ENCODE results near the gene PANX2. TPM values are rescaled to one million over a fixed set of nuclear protein-coding genes. Genes with fewer than 3 reads are reported as not detected.

The PANX2 gene
- total RNA-seq, 1 donor from 2014 or later = 2.5 TPM

DNA sequence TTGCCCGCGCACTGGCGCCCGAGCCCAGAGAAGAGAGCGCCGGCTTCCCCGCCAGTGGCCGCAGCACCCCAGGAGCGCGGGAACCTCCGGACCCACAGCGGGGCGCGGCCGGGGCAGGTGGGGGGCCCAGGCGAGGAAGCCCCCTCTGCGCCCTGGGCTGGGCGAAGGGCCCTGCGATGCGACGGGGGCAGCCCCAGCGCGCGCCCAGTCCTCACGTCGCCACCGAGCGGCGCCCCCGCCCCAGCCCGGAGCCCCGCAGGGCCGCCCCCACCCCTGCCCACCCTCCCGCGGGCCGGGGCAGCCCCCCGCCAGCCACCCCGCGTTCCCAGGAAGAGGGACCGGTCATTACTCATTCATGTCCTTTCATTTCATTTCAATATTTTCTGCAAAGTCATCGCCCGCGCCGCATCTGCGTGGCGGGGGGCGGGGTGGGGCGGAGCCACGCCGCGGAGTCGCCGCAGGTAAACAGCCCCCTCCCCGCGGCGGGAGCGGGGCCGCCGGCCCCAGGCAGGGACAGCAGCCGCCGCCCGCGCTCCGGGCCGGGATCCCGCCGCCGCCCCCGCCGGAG, 673 bp upstream of the PANX2 start:
- DNase-seq (peak; percentile 64), ATAC-seq (peak; percentile 25 to 28)
- TF ChIP-seq, protein P1, sequence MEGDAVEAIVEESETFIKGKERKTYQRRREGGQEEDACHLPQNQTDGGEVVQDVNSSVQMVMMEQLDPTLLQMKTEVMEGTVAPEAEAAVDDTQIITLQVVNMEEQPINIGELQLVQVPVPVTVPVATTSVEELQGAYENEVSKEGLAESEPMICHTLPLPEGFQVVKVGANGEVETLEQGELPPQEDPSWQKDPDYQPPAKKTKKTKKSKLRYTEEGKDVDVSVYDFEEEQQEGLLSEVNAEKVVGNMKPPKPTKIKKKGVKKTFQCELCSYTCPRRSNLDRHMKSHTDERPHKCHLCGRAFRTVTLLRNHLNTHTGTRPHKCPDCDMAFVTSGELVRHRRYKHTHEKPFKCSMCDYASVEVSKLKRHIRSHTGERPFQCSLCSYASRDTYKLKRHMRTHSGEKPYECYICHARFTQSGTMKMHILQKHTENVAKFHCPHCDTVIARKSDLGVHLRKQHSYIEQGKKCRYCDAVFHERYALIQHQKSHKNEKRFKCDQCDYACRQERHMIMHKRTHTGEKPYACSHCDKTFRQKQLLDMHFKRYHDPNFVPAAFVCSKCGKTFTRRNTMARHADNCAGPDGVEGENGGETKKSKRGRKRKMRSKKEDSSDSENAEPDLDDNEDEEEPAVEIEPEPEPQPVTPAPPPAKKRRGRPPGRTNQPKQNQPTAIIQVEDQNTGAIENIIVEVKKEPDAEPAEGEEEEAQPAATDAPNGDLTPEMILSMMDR (IDR thresholded peaks at IDR 0.05) = no peak
- H3K36me3 ChIP-seq = no peaks in the 10 kb centered on the region
- H3K4me1 ChIP-seq = no peaks in the 10 kb centered on the region
- no peak overlapping the region for H3K27ac ChIP-seq
- H3K27me3 ChIP-seq (ENCODE audit: low read depth) = peaks cover 25% of the 10 kb centered on the region
- H3K9me3 ChIP-seq = no peaks in the 10 kb centered on the region
- intact Hi-C loops (cut with DNase I) = no loop called here
- H3K4me3 ChIP-seq = peak overlapping the region; percentile 44

DNA sequence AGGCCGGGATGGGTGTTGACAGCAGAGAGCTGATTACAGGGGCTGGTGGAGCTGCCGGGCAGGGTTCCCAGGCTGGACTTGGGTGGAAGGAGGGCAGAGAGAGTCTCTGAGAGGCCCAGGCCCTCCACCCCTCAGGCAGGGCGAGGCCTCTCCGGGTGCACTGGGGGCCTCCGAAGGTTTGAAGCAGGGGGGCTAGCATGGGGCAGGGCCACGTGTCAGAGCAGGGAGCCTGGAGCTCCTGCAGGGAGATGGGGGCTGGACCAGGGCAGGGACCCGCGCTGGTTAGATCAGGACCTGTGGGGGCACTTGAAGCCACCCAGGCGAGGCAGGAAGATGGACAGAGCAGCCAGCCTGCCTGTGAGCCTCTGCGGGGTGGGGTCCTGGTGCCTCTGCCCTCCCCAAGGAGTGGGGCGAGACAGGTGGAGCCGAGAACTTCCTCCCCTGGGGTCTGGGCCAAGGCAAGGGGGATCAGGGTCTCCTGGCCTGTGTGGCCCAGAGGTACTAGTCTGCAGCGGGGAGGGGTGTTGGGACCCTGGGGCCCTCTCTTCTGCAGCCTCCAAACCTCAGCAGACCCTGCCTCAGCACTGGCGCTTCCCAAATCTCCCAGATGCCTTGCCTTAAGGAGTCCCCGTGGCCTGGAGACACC, 911 bp downstream of the PANX2 start:
- Histone ChIP-seq H3K27me3 (ENCODE audit: low read depth) (peaks cover 25% of the 10 kb centered on the region), H3K9me3 (no peaks in the 10 kb centered on the region), H3K27ac (no peak overlapping the region), H3K4me3 (no peak overlapping the region), H3K36me3 (no peaks in the 10 kb centered on the region), H3K4me1 (no peaks in the 10 kb centered on the region)
- TF ChIP-seq, protein P1 (IDR thresholded peaks at IDR 0.05) = no peak
- intact Hi-C loops (cut with DNase I) = no loop called here
- peak; percentile 6 to 34 for ATAC-seq
- DNase-seq = no peak

DNA sequence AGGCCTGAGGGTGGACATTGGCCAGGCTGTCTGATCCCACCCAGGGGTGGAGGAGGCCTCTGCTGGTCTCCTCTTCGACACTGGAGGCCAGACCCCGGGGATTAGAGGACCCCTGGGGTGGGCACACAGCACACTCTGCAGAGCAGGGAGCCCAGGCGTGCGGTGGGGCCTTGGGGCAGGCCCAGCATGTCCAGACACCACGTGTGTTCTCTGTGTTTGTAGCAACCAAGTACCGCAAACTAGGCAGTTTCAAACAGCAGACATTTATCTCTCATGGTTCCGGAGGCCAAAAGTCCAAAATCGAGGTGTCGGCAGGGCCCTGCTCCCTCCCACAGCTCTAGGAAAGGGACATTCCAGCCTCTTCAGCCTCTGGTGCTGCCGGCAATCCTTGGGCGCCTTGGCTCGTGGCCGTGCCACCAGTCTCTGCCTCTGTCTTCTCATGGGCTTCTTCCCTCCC, 1.5 kb downstream of the PANX2 start:
- peak in 1 of 2 donors; percentile 9 for ATAC-seq

DNA sequence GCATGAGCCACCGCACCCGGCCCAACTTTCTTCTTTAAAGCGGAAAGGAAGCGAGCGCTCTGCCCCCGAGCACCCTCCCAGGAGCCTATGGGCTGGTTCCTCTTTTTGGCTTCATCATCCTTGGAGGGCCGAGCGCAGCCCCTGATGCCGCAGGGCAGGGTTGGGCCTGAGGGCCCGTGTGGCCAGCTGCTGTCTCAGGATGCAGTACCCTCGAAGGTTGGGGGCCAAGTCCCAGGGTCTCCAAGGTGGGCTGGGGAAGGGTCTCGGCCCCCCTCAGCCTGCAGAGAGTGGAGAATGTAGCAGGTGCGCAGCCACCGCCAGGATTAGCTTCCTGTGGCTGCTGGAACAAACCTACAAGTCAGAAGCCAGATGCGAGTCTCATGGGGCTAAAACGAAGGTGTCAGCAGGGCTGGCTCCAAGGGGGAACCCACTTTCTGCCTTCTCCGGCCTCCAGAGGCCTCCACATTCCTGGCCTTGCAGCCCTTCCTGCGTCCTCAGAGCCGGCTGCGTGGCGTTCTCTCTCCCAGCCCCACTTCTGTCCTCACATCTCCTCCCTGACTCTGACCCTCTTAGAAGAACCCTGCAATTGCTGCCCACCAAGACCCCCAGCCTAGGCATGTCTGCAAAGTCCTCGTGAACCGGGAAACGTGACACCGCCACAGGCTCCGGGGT, 2.9 kb downstream of the PANX2 start:
- Histone ChIP-seq H3K4me3 (no peak overlapping the region), H3K36me3 (no peaks in the 10 kb centered on the region), H3K4me1 (no peaks in the 10 kb centered on the region), H3K27me3 (ENCODE audit: low read depth) (peaks cover 43% of the 10 kb centered on the region), H3K9me3 (no peaks in the 10 kb centered on the region), H3K27ac (no peak overlapping the region)
- DNase-seq = peak; percentile 66
- peak in 1 of 2 donors; percentile 34 for ATAC-seq
- intact Hi-C loops (cut with DNase I) = no loop called here
- TF ChIP-seq, protein P1 (IDR thresholded peaks at IDR 0.05) = no peak

More for the DNA sequence above, 1.5 kb downstream of the PANX2 start:
- Histone ChIP-seq H3K36me3 (no peaks in the 10 kb centered on the region), H3K9me3 (no peaks in the 10 kb centered on the region), H3K27me3 (ENCODE audit: low read depth) (peaks cover 30% of the 10 kb centered on the region), H3K4me1 (no peaks in the 10 kb centered on the region), H3K4me3 (no peak overlapping the region), H3K27ac (no peak overlapping the region)
- intact Hi-C loops (cut with DNase I) = no loop called here
- TF ChIP-seq, protein P1 (IDR thresholded peaks at IDR 0.05) = no peak
- DNase-seq = no peak

DNA sequence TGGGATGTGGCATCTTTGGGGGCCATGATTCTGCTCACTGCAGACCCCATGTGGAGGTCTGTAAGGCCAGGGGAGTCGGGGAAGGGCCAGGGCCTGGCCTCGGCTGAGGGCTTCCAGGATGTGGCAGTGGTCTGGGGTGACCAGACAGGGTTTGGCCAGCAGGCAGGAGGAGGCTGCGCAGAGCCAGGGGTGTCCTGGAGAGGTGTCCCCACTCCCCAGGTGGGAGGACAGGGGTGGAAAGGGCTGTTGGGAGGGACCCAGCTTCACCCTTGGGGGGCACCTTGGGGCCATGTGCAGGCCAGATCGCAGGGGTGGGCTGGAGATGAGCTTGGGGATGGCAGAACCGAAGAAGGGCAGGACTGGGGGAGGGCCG, 3.4 kb downstream of the PANX2 start:
- H3K9me3 ChIP-seq = no peaks in the 10 kb centered on the region
- intact Hi-C loops (cut with DNase I) = no loop called here
- no peak for DNase-seq
- TF ChIP-seq, protein P1 (IDR thresholded peaks at IDR 0.05) = no peak
- ATAC-seq = no peak
- H3K4me1 ChIP-seq = no peaks in the 10 kb centered on the region
- no peak overlapping the region for H3K27ac ChIP-seq
- peaks cover 46% of the 10 kb centered on the region for H3K27me3 ChIP-seq (ENCODE audit: low read depth)
- H3K4me3 ChIP-seq = no peak overlapping the region
- H3K36me3 ChIP-seq = no peaks in the 10 kb centered on the region
